ENCODE results near the gene NOMO2.
"Not testable (repeated sequence)": the region's sequence is repeated elsewhere in the genome, so short reads cannot be mapped to it uniquely, and the experiment has no call there.

The NOMO2 gene, protein sequence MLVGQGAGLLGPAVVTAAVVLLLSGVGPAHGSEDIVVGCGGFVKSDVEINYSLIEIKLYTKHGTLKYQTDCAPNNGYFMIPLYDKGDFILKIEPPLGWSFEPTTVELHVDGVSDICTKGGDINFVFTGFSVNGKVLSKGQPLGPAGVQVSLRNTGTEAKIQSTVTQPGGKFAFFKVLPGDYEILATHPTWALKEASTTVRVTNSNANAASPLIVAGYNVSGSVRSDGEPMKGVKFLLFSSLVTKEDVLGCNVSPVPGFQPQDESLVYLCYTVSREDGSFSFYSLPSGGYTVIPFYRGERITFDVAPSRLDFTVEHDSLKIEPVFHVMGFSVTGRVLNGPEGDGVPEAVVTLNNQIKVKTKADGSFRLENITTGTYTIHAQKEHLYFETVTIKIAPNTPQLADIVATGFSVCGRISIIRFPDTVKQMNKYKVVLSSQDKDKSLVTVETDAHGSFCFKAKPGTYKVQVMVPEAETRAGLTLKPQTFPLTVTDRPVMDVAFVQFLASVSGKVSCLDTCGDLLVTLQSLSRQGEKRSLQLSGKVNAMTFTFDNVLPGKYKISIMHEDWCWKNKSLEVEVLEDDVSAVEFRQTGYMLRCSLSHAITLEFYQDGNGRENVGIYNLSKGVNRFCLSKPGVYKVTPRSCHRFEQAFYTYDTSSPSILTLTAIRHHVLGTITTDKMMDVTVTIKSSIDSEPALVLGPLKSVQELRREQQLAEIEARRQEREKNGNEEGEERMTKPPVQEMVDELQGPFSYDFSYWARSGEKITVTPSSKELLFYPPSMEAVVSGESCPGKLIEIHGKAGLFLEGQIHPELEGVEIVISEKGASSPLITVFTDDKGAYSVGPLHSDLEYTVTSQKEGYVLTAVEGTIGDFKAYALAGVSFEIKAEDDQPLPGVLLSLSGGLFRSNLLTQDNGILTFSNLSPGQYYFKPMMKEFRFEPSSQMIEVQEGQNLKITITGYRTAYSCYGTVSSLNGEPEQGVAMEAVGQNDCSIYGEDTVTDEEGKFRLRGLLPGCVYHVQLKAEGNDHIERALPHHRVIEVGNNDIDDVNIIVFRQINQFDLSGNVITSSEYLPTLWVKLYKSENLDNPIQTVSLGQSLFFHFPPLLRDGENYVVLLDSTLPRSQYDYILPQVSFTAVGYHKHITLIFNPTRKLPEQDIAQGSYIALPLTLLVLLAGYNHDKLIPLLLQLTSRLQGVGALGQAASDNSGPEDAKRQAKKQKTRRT

GRCh38 chr16:18561727-18562314 lies at the start of gene NOMO2:
TSS of gene NOMO2 (minus strand) at chr16:18562097. CDS start at chr16:18562040, 57 bp downstream.
- not testable (repeated sequence) for DNase-seq

- not testable (repeated sequence) for DNase-seq
Measured at GRCh38 chr16:18610147-18610803, 48.4 kb upstream of the NOMO2 start.

DNA sequence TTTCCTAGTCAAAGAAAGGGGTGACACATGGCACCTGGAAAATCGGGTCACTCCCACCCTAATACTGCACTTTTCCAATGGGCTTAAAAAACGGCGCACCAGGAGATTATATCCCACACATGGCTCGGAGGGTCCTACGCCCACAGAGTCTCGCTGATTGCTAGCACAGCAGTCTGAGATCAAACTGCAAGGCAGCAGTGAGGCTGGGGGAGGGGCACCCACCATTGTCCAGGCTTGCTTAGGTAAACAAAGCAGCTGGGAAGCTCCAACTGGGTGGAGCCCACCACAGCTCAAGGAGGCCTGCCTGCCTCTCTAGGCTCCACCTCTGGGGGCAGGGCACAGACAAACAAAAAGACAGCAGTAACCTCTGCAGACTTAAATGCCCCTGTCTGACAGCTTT lies 46.4 kb upstream of the NOMO2 start:
- not testable (repeated sequence) for DNase-seq

DNA sequence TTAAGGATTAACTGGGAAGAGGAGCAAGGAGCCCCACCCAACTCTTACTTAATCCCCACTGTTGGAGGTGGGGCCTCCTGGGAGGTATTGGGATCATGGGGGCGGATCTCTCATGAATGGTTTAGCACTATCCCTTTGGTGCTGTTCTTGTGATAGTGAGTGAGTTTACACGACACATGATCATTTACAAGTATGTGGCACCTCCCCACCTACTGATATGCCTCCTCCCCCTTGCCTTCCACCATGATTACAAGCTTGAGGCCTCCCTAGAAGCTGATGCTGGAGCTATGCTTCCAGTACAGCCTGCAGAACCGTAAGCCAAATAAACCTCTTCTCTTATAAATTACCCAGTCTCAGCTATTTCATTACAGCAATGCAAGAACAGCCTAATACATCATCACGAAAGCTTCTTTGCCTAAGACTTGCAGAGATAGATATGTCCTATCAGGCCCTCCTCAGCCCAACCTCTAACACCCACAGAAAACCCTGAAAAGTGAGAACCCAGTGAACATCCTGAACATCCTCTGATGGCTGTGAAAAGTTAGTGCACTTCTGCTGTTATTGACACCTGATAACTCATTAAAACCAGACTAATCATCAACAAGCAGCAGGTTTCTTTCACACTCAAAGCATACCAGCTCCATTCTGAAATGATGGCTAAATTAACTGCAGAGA lies 41.8 kb upstream of the NOMO2 start:
- DNase-seq: not testable (repeated sequence)

- not testable (repeated sequence) for DNase-seq
Measured at GRCh38 chr16:18598582-18598981, 36.7 kb upstream of the NOMO2 start.

DNA sequence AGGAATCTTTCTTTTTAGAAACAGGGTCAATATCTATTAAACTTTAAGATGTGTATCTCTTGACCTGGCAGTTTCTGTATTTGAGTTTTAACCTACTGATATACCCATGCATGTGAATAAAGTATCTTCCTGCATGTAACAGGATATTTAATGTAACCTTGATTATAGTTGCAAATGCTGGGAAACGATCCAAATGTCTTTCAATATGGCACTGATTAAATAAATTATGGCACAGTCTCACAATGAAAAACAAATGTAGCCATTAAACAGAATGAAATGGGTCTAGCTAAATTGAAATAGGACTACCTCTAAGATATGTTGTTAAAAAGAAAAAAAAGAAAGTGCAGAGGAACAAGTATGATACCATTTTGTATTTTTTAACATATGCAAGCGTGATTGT lies 35.8 kb upstream of the NOMO2 start:
- DNase-seq: not testable (repeated sequence)

GRCh38 chr16:18597319-18597718 lies 35.4 kb upstream of the NOMO2 start:
- not testable (repeated sequence) for DNase-seq

- DNase-seq: not testable (repeated sequence)
Measured at GRCh38 chr16:18595796-18596195, 33.9 kb upstream of the NOMO2 start.

GRCh38 chr16:18594880-18595279 lies 33.0 kb upstream of the NOMO2 start:
- not testable (repeated sequence) for DNase-seq

GRCh38 chr16:18593904-18594303 lies 32.0 kb upstream of the NOMO2 start:
- DNase-seq: not testable (repeated sequence)

GRCh38 chr16:18592982-18593381 lies 31.1 kb upstream of the NOMO2 start:
- DNase-seq: not testable (repeated sequence)

DNA sequence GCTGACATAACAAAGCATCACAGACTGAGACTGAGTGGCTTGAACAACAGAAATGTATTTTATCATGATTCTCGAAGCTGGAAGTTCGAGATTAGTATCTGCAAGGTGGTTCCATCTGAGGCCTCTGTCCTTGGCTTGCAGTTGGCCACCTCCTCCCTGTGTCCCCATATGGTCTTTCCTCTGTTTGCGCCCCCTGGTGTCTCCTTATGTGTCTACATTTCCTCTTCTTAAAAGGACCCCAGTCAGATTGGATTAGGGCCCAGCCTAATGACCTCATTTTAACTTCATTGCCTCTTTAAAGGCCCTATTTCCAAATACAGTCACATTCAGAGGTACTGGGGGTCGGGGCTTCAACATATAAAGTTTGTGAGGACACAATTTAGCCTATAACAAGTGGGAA lies 30.0 kb upstream of the NOMO2 start:
- peak; percentile 3 to 52 for DNase-seq

DNA sequence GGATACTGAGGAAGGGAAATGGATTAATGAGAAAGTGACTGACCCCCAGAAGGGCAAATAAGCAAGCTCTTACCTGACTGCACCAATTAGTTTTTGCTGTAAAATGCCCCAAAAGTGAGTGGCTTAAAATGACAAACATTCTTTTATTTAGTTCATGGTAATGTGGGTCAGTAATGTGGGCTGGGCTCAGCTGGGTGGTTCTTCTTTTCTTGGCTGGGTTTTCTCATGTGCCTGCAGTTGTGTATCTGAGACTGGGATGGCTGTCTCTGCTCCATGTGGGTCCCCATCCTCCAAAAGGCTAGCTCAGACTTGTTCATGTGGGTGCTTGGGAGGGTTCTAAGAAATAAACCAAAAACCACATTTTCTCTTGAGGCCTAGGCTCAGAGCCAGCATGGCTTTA lies 29.5 kb upstream of the NOMO2 start:
- DNase-seq: not testable (repeated sequence)

GRCh38 chr16:18589806-18590205 lies 27.9 kb upstream of the NOMO2 start:
- not testable (repeated sequence) for DNase-seq

- not testable (repeated sequence) for DNase-seq
Measured at GRCh38 chr16:18586560-18587540, 25.0 kb upstream of the NOMO2 start.

- DNase-seq: not testable (repeated sequence)
Measured at GRCh38 chr16:18585789-18586188, 23.9 kb upstream of the NOMO2 start.

- no peak for DNase-seq
Measured at GRCh38 chr16:18582902-18583301, 21.0 kb upstream of the NOMO2 start.

- not testable (repeated sequence) for DNase-seq
Measured at GRCh38 chr16:18580396-18580795, 18.5 kb upstream of the NOMO2 start.

DNA sequence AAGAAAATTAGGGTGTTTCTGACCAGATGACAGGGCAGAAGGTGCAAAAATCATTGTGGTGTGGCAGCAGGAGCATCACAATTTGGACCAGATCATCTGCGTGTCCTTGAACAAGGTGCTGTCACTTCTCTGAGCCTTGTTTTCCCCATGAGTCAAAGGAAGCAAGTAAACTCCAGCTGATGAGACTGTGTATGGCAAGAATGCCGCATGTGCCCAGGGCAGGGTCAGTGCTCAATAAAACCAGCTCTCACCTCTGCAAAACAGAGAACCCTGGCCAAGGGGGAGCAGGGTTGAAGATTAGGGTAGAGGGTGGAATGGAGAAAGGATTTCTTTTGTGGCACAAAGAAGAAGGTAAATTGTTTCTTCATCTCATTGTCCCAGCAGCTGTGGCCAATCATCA lies 17.4 kb upstream of the NOMO2 start:
- DNase-seq: not testable (repeated sequence)

DNA sequence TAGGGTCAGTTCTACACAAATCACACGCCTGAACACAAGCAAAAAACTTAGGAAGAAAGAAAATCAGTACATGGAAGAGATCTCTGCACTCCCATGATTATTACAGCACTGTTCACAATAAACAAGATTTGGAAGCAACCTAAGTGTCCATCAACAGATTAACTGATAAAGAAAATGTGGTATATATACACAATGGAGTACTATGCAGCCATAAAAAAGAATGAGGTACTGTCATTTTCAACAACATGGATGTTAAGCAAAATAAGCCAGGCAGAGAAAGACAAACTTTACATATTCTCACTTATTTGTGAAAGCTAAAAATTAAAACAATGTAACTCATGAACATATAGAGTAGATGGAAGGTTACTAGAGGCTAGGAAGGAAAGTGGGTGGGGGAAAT lies 16.0 kb upstream of the NOMO2 start:
- not testable (repeated sequence) for DNase-seq

All from SHP77 (cell line).